MCF 10A (cell line): ENCODE measurements around the gene C2orf74. TPM values are rescaled to one million over a fixed set of nuclear protein-coding genes. Genes with fewer than 3 reads are reported as not detected.
"Not testable (repeated sequence)": the region's sequence is repeated elsewhere in the genome, so short reads cannot be mapped to it uniquely, and the experiment has no call there.

Source experiments
- BruUV-seq: library from RNA; stranded (reverse); fragments of 400-500 nt; replicated peaks from 2 replicates; lab custom pipeline; 2021; lab: Mats Ljungman, UMichigan
- CTCF ChIA-PET: fragments of 300-600 bp; sonication (Branson Sonifier 250); formaldehyde crosslinking; extraction: SDS; loops from one replicate; lab custom pipeline; 2021; ENCODE audit warnings: antibody characterized with exemption, inconsistent platforms; lab: Yijun Ruan, JAX
- POLR2A ChIA-PET: fragments of 300-600, 350-650 bp; sonication (Branson Sonifier 250); formaldehyde crosslinking; extraction: SDS; loops from one replicate; lab custom pipeline; 2020; ENCODE audit warnings: antibody characterized with exemption, inconsistent platforms; lab: Yijun Ruan, JAX
- DNase-seq: peaks from one replicate; pipeline ENCODE4 v3.0.0-alpha.2; 2018; ENCODE audit not compliant: unreplicated experiment
- H3K27ac Mint-ChIP-seq: one replicate; pipeline ENCODE4 v1.8.0; 2022; ENCODE audit warnings: mild to moderate bottlenecking, low read depth, mixed read lengths; ENCODE audit not compliant: unreplicated experiment
- H3K27me3 Mint-ChIP-seq: one replicate; pipeline ENCODE4 v1.8.0; 2022; ENCODE audit warnings: mixed read lengths; ENCODE audit not compliant: insufficient read depth, unreplicated experiment
- H3K36me3 Mint-ChIP-seq: one replicate; pipeline ENCODE4 v1.8.0; 2022; ENCODE audit warnings: mild to moderate bottlenecking, moderate library complexity, mixed read lengths; ENCODE audit not compliant: insufficient read depth, unreplicated experiment
- H3K4me1 Mint-ChIP-seq: one replicate; pipeline ENCODE4 v1.8.0; 2022; ENCODE audit warnings: mixed read lengths; ENCODE audit not compliant: insufficient read depth, unreplicated experiment
- H3K4me3 Mint-ChIP-seq: one replicate; pipeline ENCODE4 v1.8.0; 2022; ENCODE audit warnings: mild to moderate bottlenecking, moderate library complexity, mixed read lengths; ENCODE audit not compliant: unreplicated experiment
- H3K9me3 Mint-ChIP-seq: one replicate; pipeline ENCODE4 v1.8.0; 2022; ENCODE audit warnings: mixed read lengths; ENCODE audit not compliant: unreplicated experiment
- intact Hi-C: fragments of 100-400 bp; cut with micrococcal nuclease; formaldehyde crosslinking; loops from 2 replicates; pipeline ENCODE4 v1.14.1; 2022
- total RNA-seq: library from RNA; stranded (reverse); gene quantifications from 2 replicates; pipeline ENCODE4 v1.2.3, GENCODE V29; 2022
- TF ChIP-seq, protein P1 (sequence below): fragments of 200-600 bp; IDR thresholded peaks from one replicate; pipeline ENCODE4 v1.8.0; 2022; ENCODE audit warnings: antibody characterized with exemption, mild to moderate bottlenecking; ENCODE audit not compliant: unreplicated experiment

Gene C2orf74
- total RNA-seq, 1 experiment from 2014 or later, result 29.7 TPM

DNA sequence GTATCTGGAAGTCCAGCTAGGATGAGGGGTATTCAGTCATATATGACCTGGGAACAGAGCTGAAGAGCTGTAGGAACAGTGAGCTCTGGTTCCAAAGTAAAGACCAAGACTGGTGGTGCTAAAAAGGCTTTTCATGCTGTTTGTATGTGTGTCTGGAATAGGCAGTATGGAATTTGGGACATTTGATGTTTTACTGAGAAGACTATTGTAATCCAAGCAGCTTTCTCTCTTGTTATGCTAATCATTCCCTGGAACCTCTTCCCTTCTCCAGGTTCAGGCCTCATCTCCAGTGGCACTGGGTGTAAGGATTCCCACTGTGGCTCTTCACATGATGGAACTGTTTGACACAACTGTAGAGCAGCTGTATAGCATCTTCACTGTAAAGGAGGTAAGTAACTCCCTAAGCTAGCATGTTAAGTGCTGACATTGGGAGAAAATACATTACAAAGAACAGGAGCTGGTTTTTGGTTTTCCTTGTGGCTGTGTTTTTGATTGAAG, 23.3 kb downstream of the C2orf74 start:
- no peak overlapping the region for H3K4me3 Mint-ChIP-seq
- ChIA-PET POLR2A (interaction anchor here (1.0 to 2.0 kb wide), 4 partner anchors 7 to 25 kb away, joined by 3 to 5 read pairs (median 4); no protein-coding TSS in a partner anchor), CTCF (interaction anchor here (0.5 kb wide), 1 partner anchor 11 kb away, joined by 3 read pairs; no protein-coding TSS in a partner anchor)
- BruUV-seq, result no TSS peak
- H3K9me3 Mint-ChIP-seq, result no peaks in the 10 kb centered on the region
- no peaks in the 10 kb centered on the region for H3K27me3 Mint-ChIP-seq
- intact Hi-C loops, result no loop called here
- H3K36me3 Mint-ChIP-seq, result peaks cover 95% of the 10 kb centered on the region
- TF ChIP-seq, protein P1, sequence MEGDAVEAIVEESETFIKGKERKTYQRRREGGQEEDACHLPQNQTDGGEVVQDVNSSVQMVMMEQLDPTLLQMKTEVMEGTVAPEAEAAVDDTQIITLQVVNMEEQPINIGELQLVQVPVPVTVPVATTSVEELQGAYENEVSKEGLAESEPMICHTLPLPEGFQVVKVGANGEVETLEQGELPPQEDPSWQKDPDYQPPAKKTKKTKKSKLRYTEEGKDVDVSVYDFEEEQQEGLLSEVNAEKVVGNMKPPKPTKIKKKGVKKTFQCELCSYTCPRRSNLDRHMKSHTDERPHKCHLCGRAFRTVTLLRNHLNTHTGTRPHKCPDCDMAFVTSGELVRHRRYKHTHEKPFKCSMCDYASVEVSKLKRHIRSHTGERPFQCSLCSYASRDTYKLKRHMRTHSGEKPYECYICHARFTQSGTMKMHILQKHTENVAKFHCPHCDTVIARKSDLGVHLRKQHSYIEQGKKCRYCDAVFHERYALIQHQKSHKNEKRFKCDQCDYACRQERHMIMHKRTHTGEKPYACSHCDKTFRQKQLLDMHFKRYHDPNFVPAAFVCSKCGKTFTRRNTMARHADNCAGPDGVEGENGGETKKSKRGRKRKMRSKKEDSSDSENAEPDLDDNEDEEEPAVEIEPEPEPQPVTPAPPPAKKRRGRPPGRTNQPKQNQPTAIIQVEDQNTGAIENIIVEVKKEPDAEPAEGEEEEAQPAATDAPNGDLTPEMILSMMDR, result no peak
- peaks cover 17% of the 10 kb centered on the region for H3K4me1 Mint-ChIP-seq
- no peak for DNase-seq
- peak overlapping the region; percentile 39 for H3K27ac Mint-ChIP-seq

DNA sequence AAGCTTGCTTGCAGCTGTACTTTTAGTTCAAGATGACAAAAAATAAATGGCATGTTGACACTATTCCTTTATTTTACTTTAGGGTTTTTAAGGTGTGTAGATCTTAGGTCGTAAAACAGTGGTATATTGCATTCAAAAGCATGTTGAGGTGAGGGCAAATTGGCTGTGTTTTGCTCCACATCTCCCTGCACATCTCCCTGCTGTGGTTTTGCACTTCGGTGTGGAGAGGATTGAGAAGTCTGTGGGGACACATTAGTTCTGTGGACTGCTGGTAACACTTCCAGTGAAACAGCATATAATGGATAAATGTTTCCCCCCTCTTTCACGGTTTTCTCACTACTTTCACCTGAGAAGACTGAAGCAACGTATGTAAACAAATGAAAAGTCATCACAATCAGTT, 25.1 kb downstream of the C2orf74 start:
- intact Hi-C loops, result no loop called here
- TF ChIP-seq, protein P1, result no peak
- POLR2A ChIA-PET, result no interaction called here
- Mint-ChIP-seq H3K36me3 (peaks cover 97% of the 10 kb centered on the region), H3K27me3 (no peaks in the 10 kb centered on the region), H3K9me3 (no peaks in the 10 kb centered on the region), H3K4me1 (no peaks in the 10 kb centered on the region), H3K27ac (no peak overlapping the region), H3K4me3 (no peak overlapping the region)
- CTCF ChIA-PET, result no interaction called here
- DNase-seq, result no peak
- no TSS peak for BruUV-seq

DNA sequence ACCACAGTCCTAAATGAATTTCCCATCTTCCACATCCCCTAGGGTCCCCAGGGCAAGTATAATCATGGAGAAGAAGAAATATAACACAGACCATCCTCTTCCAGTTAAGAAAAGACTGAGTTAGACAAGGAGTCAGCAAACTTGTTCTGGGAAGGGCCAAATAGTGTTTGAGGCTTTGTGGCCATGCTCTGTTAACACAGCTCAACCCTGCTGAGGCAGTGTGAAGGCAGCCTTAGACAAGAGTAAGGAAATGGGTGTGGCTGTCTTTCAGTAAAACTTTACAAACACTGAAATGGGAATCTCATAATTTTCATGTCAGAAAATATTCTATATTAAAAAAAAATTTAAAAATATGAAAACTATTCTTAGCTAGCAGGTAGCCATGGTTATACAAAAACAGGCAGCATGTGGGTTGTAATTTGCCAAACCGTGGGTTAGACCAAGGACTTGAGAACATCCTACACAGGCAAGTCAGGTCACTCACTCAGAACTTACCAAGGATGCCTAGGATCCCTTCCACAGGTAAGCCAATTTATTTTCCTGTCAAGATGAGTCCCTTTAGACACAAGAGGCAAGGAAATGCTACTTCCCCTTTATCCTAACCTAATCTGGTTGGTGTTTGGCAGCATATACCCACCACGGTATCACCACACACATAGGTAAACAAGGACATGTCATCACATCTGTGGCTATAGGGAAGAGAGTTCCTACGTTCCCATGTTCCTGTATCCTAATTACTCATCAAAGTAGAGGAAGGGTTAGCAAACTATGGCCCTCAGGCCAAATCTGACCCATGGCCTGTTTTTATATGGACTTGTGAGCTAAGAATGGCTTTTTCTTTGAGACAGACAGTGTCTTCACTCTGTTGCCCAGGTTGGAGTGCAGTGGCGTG, 31.9 kb downstream of the C2orf74 start:
- Mint-ChIP-seq H3K36me3 (peaks cover 61% of the 10 kb centered on the region), H3K27ac (no peak overlapping the region), H3K27me3 (no peaks in the 10 kb centered on the region), H3K4me3 (no peak overlapping the region), H3K4me1 (no peaks in the 10 kb centered on the region), H3K9me3 (no peaks in the 10 kb centered on the region)
- no TSS peak for BruUV-seq
- intact Hi-C loops, result no loop called here
- CTCF ChIA-PET, result interaction anchor here (0.7 to 1.1 kb wide), 2 partner anchors 13 to 29 kb away, joined by 3 to 5 read pairs; no protein-coding TSS in a partner anchor
- TF ChIP-seq, protein P1, result no peak
- DNase-seq, result peak; percentile 36
- POLR2A ChIA-PET, result interaction anchor here (0.5 to 1.3 kb wide), 4 partner anchors 9 to 228 kb away, joined by 3 read pairs; no protein-coding TSS in a partner anchor

DNA sequence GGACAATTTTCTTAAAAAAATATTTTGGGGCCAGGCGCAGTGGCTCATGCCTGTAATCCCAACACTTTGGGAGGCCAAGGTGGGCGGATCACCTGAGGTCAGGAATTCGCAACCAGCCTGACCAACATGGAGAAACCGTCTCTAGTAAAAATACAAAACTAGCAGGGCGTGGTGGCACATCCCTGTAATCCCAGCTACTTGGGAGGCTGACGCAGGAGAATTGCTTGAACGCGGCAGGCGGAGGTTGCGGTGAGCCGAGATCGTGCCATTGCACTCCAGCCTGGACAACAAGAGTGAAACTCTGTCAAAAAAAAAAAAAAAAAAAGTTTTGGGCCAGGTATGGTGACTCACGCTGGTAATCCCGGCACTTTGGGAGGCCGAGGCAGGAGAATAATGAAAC, 32.7 kb downstream of the C2orf74 start:
- H3K36me3 Mint-ChIP-seq, result peaks cover 61% of the 10 kb centered on the region
- H3K4me1 Mint-ChIP-seq, H3K4me3 Mint-ChIP-seq, H3K27me3 Mint-ChIP-seq, BruUV-seq, H3K27ac Mint-ChIP-seq, DNase-seq, intact Hi-C loops, H3K9me3 Mint-ChIP-seq: not testable (repeated sequence)
- ChIA-PET CTCF (interaction anchor here (1.1 kb wide), 1 partner anchor 30 kb away, joined by 5 read pairs; no protein-coding TSS in a partner anchor), POLR2A (interaction anchor here (0.9 to 1.3 kb wide), 2 partner anchors 9 to 14 kb away, joined by 3 read pairs; no protein-coding TSS in a partner anchor)
